Breast epithelium (tissue), 4 donors: ENCODE results near the gene KCTD8. TPM values are rescaled to one million over a fixed set of nuclear protein-coding genes. Genes with fewer than 3 reads are reported as not detected.

Experiments used
- DNase-seq, 2 donors: peaks; one replicate each; pipeline ENCODE4 v3.0.0-alpha.2; 2019; ENCODE audit warnings: low spot score in 2 of 2
- H3K27ac ChIP-seq, 2 donors: fragments of 200-600 bp; sonication (generic) in 1 of 2; one replicate each; pipeline ENCODE4 v1.5.1; 2016 to 2019; ENCODE audit warnings: mild to moderate bottlenecking in 1 of 2
- H3K27me3 ChIP-seq, 2 donors: fragments of 200-600 bp; sonication (generic) in 1 of 2; one replicate each; pipeline versions ENCODE4 v1.5.1 to v1.6.0; 2017 to 2019; ENCODE audit warnings: control low read depth in 1 of 2, mild to moderate bottlenecking in 1 of 2
- H3K36me3 ChIP-seq: fragments of 200-600 bp; one replicate; pipeline ENCODE4 v1.5.1; 2019
- H3K4me1 ChIP-seq, 2 donors: fragments of 200-600 bp; sonication (generic); one replicate each; pipeline ENCODE4 v1.5.1; 2016 to 2019; ENCODE audit warnings: control low read depth in 1 of 2
- H3K4me3 ChIP-seq, 3 donors: fragments of 200-600 bp; sonication (generic); 1 replicate in 2 of 3; 2 replicates in 1 of 3; pipeline ENCODE4 v1.5.1; 2016 to 2019; ENCODE audit warnings: mild to moderate bottlenecking in 3 of 3, moderate library complexity in 2 of 3
- H3K9me3 ChIP-seq, 2 donors: fragments of 200-600 bp; sonication (generic) in 1 of 2; one replicate each; pipeline ENCODE4 v1.5.1; 2016 to 2019; ENCODE audit warnings: control low read depth in 1 of 2
- POLR2A ChIP-seq: fragments of 450-650 bp; IDR thresholded peaks from one replicate; pipeline ENCODE4 v1.6.1; 2016; ENCODE audit warnings: antibody characterized with exemption, mild to moderate bottlenecking, moderate library complexity
- POLR2AphosphoS5 ChIP-seq, 3 donors: sonication (generic); formaldehyde crosslinking; IDR thresholded peaks; one replicate each; pipeline ENCODE4 v1.6.1; 2017; ENCODE audit warnings: antibody characterized with exemption in 3 of 3
- intact Hi-C: fragments of 100-400 bp; cut with DNase I; formaldehyde crosslinking; loops from one replicate; pipeline ENCODE4 v1.15.1; 2023; ENCODE audit warnings: low total_unique reads
- total RNA-seq, 3 donors: library from RNA; depleted of rRNA; stranded (reverse); fragments of >200 nt; gene quantifications; one replicate each; pipeline ENCODE4 v1.1.0, GENCODE V29; 2016
- TF ChIP-seq, protein P1 (sequence below), 3 donors: fragments of 450-650 bp; IDR thresholded peaks; one replicate each; pipeline ENCODE4 v1.5.1; 2016 to 2017; ENCODE audit warnings: antibody characterized with exemption in 3 of 3, mild to moderate bottlenecking in 3 of 3, moderate library complexity in 3 of 3

KCTD8 gene
- total RNA-seq, 3 donors from 2014 or later = 0.33 to 1.9 (median 0.48) TPM

DNA sequence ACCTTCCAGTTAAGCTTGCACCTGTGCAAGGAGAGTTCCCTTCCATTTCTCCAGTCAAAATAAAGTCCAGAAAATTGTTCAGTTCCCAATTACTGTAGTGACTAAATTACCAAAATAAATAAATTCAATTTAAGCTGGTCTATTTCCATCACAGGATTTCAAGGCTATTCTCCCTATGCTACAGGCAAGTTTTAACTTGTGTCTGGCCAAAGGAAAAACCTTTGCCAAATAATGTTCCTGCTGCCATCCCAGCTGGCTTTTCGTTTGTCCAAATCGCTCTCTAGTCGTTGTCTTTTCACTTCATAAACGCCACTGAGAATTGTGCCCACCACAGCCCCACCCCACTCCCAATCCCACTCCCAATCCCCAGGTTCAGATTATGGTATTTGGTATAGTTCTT lies 2.4 kb downstream of the KCTD8 start:
- TF ChIP-seq, protein P1, sequence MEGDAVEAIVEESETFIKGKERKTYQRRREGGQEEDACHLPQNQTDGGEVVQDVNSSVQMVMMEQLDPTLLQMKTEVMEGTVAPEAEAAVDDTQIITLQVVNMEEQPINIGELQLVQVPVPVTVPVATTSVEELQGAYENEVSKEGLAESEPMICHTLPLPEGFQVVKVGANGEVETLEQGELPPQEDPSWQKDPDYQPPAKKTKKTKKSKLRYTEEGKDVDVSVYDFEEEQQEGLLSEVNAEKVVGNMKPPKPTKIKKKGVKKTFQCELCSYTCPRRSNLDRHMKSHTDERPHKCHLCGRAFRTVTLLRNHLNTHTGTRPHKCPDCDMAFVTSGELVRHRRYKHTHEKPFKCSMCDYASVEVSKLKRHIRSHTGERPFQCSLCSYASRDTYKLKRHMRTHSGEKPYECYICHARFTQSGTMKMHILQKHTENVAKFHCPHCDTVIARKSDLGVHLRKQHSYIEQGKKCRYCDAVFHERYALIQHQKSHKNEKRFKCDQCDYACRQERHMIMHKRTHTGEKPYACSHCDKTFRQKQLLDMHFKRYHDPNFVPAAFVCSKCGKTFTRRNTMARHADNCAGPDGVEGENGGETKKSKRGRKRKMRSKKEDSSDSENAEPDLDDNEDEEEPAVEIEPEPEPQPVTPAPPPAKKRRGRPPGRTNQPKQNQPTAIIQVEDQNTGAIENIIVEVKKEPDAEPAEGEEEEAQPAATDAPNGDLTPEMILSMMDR (IDR thresholded peaks at IDR 0.05) = no peak
- TF ChIP-seq POLR2A (no peak), POLR2AphosphoS5 (IDR thresholded peaks at IDR 0.05) (no peak)
- intact Hi-C loops = no loop called here
- DNase-seq = no peak
- Histone ChIP-seq H3K4me1 (no peaks in the 10 kb centered on the region), H3K36me3 (no peaks in the 10 kb centered on the region), H3K27me3 (peaks cover 3 to 46% of the 10 kb centered on the region in 2 donors), H3K4me3 (peak overlapping the region in 2 of 3 donors; percentile 56 to 67), H3K27ac (no peak overlapping the region), H3K9me3 (no peaks in the 10 kb centered on the region)

DNA sequence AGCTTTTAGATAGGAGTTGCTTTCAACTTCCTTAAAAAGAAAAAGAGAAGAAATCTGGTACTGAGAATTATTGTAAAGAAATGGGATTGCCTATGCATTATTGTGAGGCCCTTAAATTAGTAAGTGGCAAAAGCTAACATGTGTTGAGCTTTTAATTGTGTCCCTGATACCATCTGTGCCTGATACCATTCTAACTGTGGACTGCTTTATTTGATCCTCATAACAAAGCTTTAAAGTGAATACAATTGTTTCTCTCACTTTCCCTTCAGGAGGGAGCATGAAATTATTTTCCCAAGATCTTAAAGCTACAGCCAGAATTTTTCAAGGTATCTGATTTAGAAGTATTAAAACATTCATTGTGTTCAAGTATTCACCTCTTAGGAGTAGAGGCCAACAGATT lies 9.9 kb downstream of the KCTD8 start:
- TF ChIP-seq POLR2A = no peak
- TF ChIP-seq, protein P1 (IDR thresholded peaks at IDR 0.05) = no peak
- TF ChIP-seq POLR2AphosphoS5 (IDR thresholded peaks at IDR 0.05) = no peak
- no peaks in the 10 kb centered on the region for H3K27me3 ChIP-seq
- intact Hi-C loops = no loop called here
- H3K27ac ChIP-seq = no peak overlapping the region
- no peaks in the 10 kb centered on the region for H3K36me3 ChIP-seq
- H3K4me1 ChIP-seq = no peaks in the 10 kb centered on the region
- H3K9me3 ChIP-seq = no peaks in the 10 kb centered on the region
- H3K4me3 ChIP-seq = no peak overlapping the region
- DNase-seq = no peak

DNA sequence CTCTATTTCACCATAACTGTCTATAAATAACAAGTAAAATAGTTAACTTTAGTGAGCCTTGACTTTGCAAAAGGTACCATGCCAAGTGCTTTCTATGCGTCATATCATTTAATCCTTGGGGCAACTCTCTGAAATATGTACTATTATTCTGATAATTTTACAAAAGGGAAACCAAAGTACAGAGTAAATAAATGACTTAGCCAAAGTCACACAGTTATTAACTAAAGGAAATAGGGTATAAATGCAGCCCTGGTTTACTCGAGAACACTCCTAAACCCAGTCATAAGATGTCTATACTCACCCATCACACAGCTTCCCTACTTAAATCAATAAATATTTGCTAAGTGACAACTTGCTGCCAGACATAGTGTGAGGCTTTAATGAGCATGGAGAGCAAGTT lies 14.4 kb downstream of the KCTD8 start:
- H3K27ac ChIP-seq = no peak overlapping the region
- DNase-seq = no peak
- intact Hi-C loops = no loop called here
- no peaks in the 10 kb centered on the region for H3K36me3 ChIP-seq
- no peaks in the 10 kb centered on the region for H3K27me3 ChIP-seq
- TF ChIP-seq POLR2AphosphoS5 (IDR thresholded peaks at IDR 0.05) (no peak), POLR2A (no peak)
- TF ChIP-seq, protein P1 (IDR thresholded peaks at IDR 0.05) = no peak
- no peaks in the 10 kb centered on the region for H3K9me3 ChIP-seq
- H3K4me1 ChIP-seq = no peaks in the 10 kb centered on the region
- H3K4me3 ChIP-seq = no peak overlapping the region

DNA sequence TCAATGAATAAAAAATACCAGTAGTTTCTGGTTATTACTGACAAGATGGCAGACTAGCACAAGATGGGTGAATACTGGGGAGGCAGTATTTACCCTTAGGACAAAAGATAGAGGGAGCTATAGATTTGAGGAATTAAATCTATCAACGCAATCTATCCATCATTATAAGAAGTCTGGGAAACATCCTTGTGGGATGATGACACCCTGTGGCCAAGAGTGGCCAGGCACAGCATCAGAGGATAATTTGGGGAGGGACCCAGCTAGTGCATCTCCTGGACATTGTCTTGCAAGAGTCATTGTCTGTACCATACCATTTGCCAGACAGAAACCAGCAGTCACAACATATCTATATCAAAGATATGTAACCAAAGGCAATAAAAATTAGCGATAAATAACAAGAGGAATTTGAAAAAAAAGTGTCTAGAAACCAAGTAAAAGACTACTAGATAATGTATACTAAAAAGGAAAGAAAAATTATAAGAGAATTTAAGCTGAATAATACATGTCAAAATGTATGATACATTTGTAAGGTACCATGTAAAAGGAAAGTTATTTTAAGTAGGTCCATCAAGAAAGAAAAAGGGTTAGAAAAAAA lies 22.9 kb downstream of the KCTD8 start:
- Histone ChIP-seq H3K27ac (no peak overlapping the region), H3K36me3 (no peaks in the 10 kb centered on the region), H3K4me1 (no peaks in the 10 kb centered on the region), H3K27me3 (no peaks in the 10 kb centered on the region), H3K4me3 (no peak overlapping the region), H3K9me3 (no peaks in the 10 kb centered on the region)
- TF ChIP-seq POLR2A (no peak), POLR2AphosphoS5 (IDR thresholded peaks at IDR 0.05) (no peak)
- TF ChIP-seq, protein P1 (IDR thresholded peaks at IDR 0.05) = no peak
- intact Hi-C loops = no loop called here
- no peak for DNase-seq

DNA sequence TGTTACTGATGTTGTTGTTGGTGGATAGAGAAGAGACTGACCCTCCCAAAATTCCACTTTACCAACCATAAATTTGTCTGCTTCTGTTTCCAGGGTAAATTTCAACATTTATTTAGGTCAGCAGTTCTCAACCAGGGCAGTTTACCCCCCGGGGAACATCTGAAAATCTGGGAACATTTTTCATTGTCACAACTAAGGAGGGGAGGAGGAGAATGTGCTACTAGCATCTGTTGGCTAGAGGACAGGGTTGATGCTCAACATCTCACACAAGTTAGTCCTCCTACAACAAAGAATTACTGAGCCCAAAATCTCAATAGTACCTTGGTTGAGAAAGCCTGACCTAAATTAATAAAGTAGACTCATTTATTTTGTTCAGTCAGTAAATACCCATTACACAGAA lies 25.7 kb downstream of the KCTD8 start:
- no peaks in the 10 kb centered on the region for H3K4me1 ChIP-seq
- H3K27ac ChIP-seq = no peak overlapping the region
- DNase-seq = no peak
- no peak overlapping the region for H3K4me3 ChIP-seq
- no peaks in the 10 kb centered on the region for H3K27me3 ChIP-seq
- TF ChIP-seq POLR2AphosphoS5 (IDR thresholded peaks at IDR 0.05) = no peak
- TF ChIP-seq POLR2A = no peak
- TF ChIP-seq, protein P1 (IDR thresholded peaks at IDR 0.05) = no peak
- no peaks in the 10 kb centered on the region for H3K36me3 ChIP-seq
- H3K9me3 ChIP-seq = no peaks in the 10 kb centered on the region
- intact Hi-C loops = no loop called here
